ENCODE results near the gene SRCIN1.

The SRCIN1 gene

DNA sequence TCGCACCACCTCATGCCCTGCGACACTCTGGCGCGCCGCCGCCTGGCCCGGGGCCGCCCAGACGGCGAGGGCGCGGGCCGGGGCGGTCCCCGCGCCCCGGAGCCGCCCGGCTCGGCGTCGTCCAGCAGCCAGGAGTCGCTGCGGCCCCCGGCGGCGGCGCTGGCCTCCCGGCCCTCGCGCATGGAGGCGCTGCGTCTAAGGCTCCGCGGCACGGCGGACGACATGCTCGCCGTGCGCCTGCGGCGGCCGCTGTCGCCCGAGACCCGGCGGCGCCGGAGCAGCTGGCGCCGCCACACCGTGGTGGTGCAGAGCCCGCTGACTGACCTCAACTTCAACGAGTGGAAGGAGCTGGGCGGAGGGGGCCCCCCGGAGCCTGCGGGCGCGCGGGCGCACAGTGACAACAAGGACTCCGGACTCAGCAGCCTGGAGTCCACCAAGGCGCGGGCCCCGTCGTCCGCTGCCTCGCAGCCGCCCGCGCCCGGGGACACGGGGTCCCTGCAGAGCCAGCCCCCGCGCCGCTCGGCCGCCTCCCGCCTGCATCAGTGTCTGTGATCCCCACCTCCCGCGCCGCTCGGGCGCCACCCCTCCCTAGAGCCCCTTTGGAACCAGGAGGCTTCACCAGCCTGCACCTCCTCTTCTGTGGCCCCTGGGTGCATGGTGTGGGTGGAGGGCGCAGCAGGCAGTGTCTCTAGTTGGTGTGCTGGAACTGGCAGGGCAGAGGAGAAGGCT, 95.2 kb downstream of the SRCIN1 start:
- peak overlapping the region; percentile 86 for H2BK15ac ChIP-seq (ENCODE audit: low read depth, poor library complexity, severe bottlenecking)
- peaks cover 41% of the 10 kb centered on the region for H3K4me1 ChIP-seq (ENCODE audit: control insufficient read depth, insufficient read depth, low read depth, low read length)
- no peak overlapping the region for H2BK5ac ChIP-seq (ENCODE audit: low read depth, low read length, poor library complexity, severe bottlenecking)
- H3K4me2 ChIP-seq (ENCODE audit: low read length, poor library complexity, severe bottlenecking): peak overlapping the region; percentile 64
- no peak overlapping the region for H3K27ac ChIP-seq (ENCODE audit: low read length, poor library complexity, severe bottlenecking)
- peak; percentile 65 for DNase-seq
- peaks cover 20 to 23% of the 10 kb centered on the region in 2 experiments for H3K36me3 ChIP-seq (ENCODE audit: control insufficient read depth in 1 of 2, insufficient read depth in 2 of 2, low read depth in 1 of 2, low read length in 2 of 2)
- no peak overlapping the region for H3K4me3 ChIP-seq (ENCODE audit: insufficient read depth in 1 of 2, low read depth in 1 of 2, low read length in 2 of 2)
- H4K91ac ChIP-seq (ENCODE audit: low read length): peak overlapping the region; percentile 53
- peak overlapping the region in 1 of 2 experiments; percentile 74 for H3K23ac ChIP-seq (ENCODE audit: low read length in 2 of 2)
- H3K4ac ChIP-seq (ENCODE audit: low read depth in 1 of 2, low read length in 2 of 2): no peak overlapping the region
- no peak overlapping the region for H2BK120ac ChIP-seq (ENCODE audit: low read depth, low read length)
- H3K9ac ChIP-seq (ENCODE audit: low read length): no peak overlapping the region
- H3K27me3 ChIP-seq (ENCODE audit: control insufficient read depth in 1 of 2, insufficient read depth in 1 of 2, low read length in 2 of 2): no peaks in the 10 kb centered on the region
- H2AK5ac ChIP-seq (ENCODE audit: low read length, severe bottlenecking): no peak overlapping the region
- peaks cover 5% of the 10 kb centered on the region for H3K79me1 ChIP-seq (replicated peaks; ENCODE audit: low read length, poor library complexity, severe bottlenecking)
- H4K8ac ChIP-seq (ENCODE audit: low read length): peak overlapping the region; percentile 57
- peak overlapping the region in 1 of 2 experiments; percentile 48 for H3K14ac ChIP-seq (ENCODE audit: low read length in 2 of 2)
- peak overlapping the region in 1 of 2 experiments; percentile 43 for H2BK12ac ChIP-seq (ENCODE audit: low read length in 2 of 2)
- 2% methylated on average over 56 of the region's 86 CpGs for WGBS
- H2AFZ ChIP-seq (ENCODE audit: low read depth, low read length): peak overlapping the region; percentile 44
- peak overlapping the region; percentile 86 to 93 for H3K18ac ChIP-seq (ENCODE audit: low read depth in 1 of 2, low read length in 2 of 2)
- no peaks in the 10 kb centered on the region for H3K9me3 ChIP-seq (ENCODE audit: control insufficient read depth, low read length)

DNA sequence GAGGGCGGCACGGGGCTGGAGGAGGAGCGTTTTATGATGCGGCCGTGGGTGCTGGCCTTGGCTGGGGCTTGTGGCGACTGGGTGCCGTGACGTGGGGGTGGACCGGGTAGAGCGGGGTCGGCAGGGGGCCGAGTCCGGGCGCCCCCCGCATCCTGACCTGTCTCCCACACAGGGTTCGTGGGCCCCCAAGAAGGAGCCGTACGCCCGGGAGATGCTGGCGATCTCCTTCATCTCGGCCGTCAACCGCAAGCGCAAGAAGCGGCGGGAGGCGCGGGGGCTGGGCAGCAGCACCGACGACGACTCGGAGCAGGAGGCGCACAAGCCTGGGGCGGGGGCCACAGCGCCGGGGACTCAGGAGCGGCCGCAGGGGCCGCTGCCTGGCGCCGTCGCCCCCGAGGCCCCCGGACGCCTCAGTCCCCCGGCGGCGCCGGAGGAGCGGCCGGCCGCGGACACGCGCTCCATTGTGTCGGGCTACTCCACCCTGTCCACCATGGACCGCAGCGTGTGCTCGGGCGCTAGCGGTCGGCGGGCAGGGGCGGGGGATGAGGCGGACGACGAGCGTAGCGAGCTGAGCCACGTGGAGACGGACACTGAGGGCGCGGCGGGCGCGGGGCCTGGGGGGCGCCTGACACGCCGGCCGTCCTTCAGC, 95.9 kb downstream of the SRCIN1 start:
- peak overlapping the region in 1 of 2 experiments; percentile 70 for H3K23ac ChIP-seq (ENCODE audit: low read length in 2 of 2)
- H3K4ac ChIP-seq (ENCODE audit: low read depth in 1 of 2, low read length in 2 of 2): peak overlapping the region in 1 of 2 experiments; percentile 27
- no peaks in the 10 kb centered on the region for H3K9me3 ChIP-seq (ENCODE audit: control insufficient read depth, low read length)
- peak overlapping the region; percentile 41 to 45 for H3K4me3 ChIP-seq (ENCODE audit: insufficient read depth in 1 of 2, low read depth in 1 of 2, low read length in 2 of 2)
- no peak overlapping the region for H2AK5ac ChIP-seq (ENCODE audit: low read length, severe bottlenecking)
- H2BK15ac ChIP-seq (ENCODE audit: low read depth, poor library complexity, severe bottlenecking): peak overlapping the region; percentile 78
- DNase-seq: peak; percentile 60
- peak overlapping the region; percentile 57 for H4K8ac ChIP-seq (ENCODE audit: low read length)
- peak overlapping the region; percentile 86 to 93 for H3K18ac ChIP-seq (ENCODE audit: low read depth in 1 of 2, low read length in 2 of 2)
- WGBS: 2% methylated on average over 53 of the region's 80 CpGs
- peak overlapping the region; percentile 38 for H3K9ac ChIP-seq (ENCODE audit: low read length)
- peaks cover 5% of the 10 kb centered on the region for H3K79me1 ChIP-seq (replicated peaks; ENCODE audit: low read length, poor library complexity, severe bottlenecking)
- H4K91ac ChIP-seq (ENCODE audit: low read length): peak overlapping the region; percentile 53
- H2AFZ ChIP-seq (ENCODE audit: low read depth, low read length): peak overlapping the region; percentile 44
- H2BK12ac ChIP-seq (ENCODE audit: low read length in 2 of 2): peak overlapping the region; percentile 15 to 31
- H3K4me2 ChIP-seq (ENCODE audit: low read length, poor library complexity, severe bottlenecking): peak overlapping the region; percentile 64
- peaks cover 41% of the 10 kb centered on the region for H3K4me1 ChIP-seq (ENCODE audit: control insufficient read depth, insufficient read depth, low read depth, low read length)
- no peaks in the 10 kb centered on the region for H3K27me3 ChIP-seq (ENCODE audit: control insufficient read depth in 1 of 2, insufficient read depth in 1 of 2, low read length in 2 of 2)
- H2BK5ac ChIP-seq (ENCODE audit: low read depth, low read length, poor library complexity, severe bottlenecking): no peak overlapping the region
- peak overlapping the region; percentile 17 for H3K27ac ChIP-seq (ENCODE audit: low read length, poor library complexity, severe bottlenecking)
- peak overlapping the region in 1 of 2 experiments; percentile 44 for H3K14ac ChIP-seq (ENCODE audit: low read length in 2 of 2)
- peaks cover 25 to 28% of the 10 kb centered on the region in 2 experiments for H3K36me3 ChIP-seq (ENCODE audit: control insufficient read depth in 1 of 2, insufficient read depth in 2 of 2, low read depth in 1 of 2, low read length in 2 of 2)
- no peak overlapping the region for H2BK120ac ChIP-seq (ENCODE audit: low read depth, low read length)

DNA sequence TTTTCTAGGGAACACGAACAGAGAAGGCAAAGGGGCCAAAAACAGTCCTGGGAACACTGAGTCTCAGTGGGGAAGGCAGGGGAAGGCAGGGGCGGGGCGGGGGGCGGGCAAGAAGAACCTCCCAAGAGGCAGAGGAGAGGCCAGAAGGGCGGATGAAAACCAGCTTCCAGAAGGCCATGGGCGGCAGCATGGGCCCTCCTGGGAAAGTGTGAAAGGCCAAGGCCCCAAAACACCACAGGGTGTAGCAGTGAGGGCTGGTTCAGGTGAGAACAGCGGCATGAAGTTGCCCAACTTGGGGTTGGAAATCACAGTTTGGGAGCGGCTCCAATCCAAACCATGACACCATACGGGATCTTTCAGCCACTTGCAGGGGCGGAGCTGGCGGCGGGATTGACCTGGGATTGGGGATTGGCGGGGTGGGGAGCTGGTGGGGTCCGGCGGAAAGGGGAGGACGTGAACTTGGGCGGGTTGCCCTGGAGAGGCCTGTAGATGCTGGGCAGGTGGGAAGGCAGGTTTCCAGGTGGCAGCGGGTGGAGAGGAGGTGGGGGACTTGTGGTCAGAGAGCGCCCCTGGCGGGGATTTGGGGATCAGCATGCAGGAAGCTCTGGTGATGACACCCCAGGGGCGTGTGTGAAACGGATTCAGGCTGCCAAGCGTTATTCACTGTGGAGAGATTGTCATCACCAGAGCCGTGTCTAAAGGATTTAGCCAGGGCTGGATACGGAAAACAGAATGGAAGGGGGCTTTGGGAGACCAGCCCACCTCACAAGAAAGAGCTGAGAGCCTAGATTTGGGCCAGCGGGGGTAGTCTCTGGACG, 96.6 kb downstream of the SRCIN1 start:
- Histone ChIP-seq H3K4me1 (ENCODE audit: control insufficient read depth, insufficient read depth, low read depth, low read length) (peaks cover 41% of the 10 kb centered on the region), H4K91ac (ENCODE audit: low read length) (peak overlapping the region; percentile 48), H2AFZ (ENCODE audit: low read depth, low read length) (no peak overlapping the region), H2BK15ac (ENCODE audit: low read depth, poor library complexity, severe bottlenecking) (peak overlapping the region; percentile 78), H2BK12ac (ENCODE audit: low read length in 2 of 2) (peak overlapping the region; percentile 15 to 31), H2AK5ac (ENCODE audit: low read length, severe bottlenecking) (no peak overlapping the region), H2BK120ac (ENCODE audit: low read depth, low read length) (no peak overlapping the region), H3K18ac (ENCODE audit: low read depth in 1 of 2, low read length in 2 of 2) (peak overlapping the region in 1 of 2 experiments; percentile 86), H3K4me3 (ENCODE audit: insufficient read depth in 1 of 2, low read depth in 1 of 2, low read length in 2 of 2) (peak overlapping the region; percentile 41 to 45), H3K23ac (ENCODE audit: low read length in 2 of 2) (no peak overlapping the region), H3K4me2 (ENCODE audit: low read length, poor library complexity, severe bottlenecking) (peak overlapping the region; percentile 64), H3K9me3 (ENCODE audit: control insufficient read depth, low read length) (no peaks in the 10 kb centered on the region), H3K4ac (ENCODE audit: low read depth in 1 of 2, low read length in 2 of 2) (peak overlapping the region in 1 of 2 experiments; percentile 27), H2BK5ac (ENCODE audit: low read depth, low read length, poor library complexity, severe bottlenecking) (no peak overlapping the region), H3K14ac (ENCODE audit: low read length in 2 of 2) (no peak overlapping the region), H3K27ac (ENCODE audit: low read length, poor library complexity, severe bottlenecking) (peak overlapping the region; percentile 17), H3K36me3 (ENCODE audit: control insufficient read depth in 1 of 2, insufficient read depth in 2 of 2, low read depth in 1 of 2, low read length in 2 of 2) (peaks cover 32 to 34% of the 10 kb centered on the region in 2 experiments), H3K27me3 (ENCODE audit: control insufficient read depth in 1 of 2, insufficient read depth in 1 of 2, low read length in 2 of 2) (no peaks in the 10 kb centered on the region), H3K79me1 (replicated peaks; ENCODE audit: low read length, poor library complexity, severe bottlenecking) (peaks cover 5% of the 10 kb centered on the region), H4K8ac (ENCODE audit: low read length) (peak overlapping the region; percentile 56), H3K9ac (ENCODE audit: low read length) (peak overlapping the region; percentile 38)
- 25% methylated on average over 27 of the region's 27 CpGs for WGBS
- DNase-seq: peak; percentile 91
